ENCODE measurements around the gene KCNF1. TPM values are rescaled to one million over a fixed set of nuclear protein-coding genes. Genes with fewer than 3 reads are reported as not detected.

KCNF1 gene
- total RNA-seq, 1 experiment from 2014 or later, result 0.29 TPM

- Histone ChIP-seq H3K4me1 (no peaks in the 10 kb centered on the region), H3K9me3 (no peaks in the 10 kb centered on the region; the same call in 1 of the 2 replicates), H3K27me3 (replicated peaks; ENCODE audit: control insufficient read depth, insufficient read depth, low read length) (no peaks in the 10 kb centered on the region), H3K36me3 (ENCODE audit: control insufficient read depth, insufficient read depth, low read length) (no peaks in the 10 kb centered on the region), H3K4me3 (ENCODE audit: low read depth, low read length) (no peak overlapping the region)
- DNase-seq, result no peak
- TF ChIP-seq, protein P1, sequence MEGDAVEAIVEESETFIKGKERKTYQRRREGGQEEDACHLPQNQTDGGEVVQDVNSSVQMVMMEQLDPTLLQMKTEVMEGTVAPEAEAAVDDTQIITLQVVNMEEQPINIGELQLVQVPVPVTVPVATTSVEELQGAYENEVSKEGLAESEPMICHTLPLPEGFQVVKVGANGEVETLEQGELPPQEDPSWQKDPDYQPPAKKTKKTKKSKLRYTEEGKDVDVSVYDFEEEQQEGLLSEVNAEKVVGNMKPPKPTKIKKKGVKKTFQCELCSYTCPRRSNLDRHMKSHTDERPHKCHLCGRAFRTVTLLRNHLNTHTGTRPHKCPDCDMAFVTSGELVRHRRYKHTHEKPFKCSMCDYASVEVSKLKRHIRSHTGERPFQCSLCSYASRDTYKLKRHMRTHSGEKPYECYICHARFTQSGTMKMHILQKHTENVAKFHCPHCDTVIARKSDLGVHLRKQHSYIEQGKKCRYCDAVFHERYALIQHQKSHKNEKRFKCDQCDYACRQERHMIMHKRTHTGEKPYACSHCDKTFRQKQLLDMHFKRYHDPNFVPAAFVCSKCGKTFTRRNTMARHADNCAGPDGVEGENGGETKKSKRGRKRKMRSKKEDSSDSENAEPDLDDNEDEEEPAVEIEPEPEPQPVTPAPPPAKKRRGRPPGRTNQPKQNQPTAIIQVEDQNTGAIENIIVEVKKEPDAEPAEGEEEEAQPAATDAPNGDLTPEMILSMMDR (IDR thresholded peaks at IDR 0.05; ENCODE audit: insufficient read depth in 1 of 2, low read depth in 1 of 2, low read length in 1 of 2, severe bottlenecking in 1 of 2, unreplicated experiment in 1 of 2), result no peak
- Mint-ChIP-seq H3K27ac (ENCODE audit: unreplicated experiment) (no peak overlapping the region), H3K27me3 (ENCODE audit: insufficient read depth, unreplicated experiment) (no peaks in the 10 kb centered on the region), H3K9me3 (ENCODE audit: unreplicated experiment) (peaks cover 10% of the 10 kb centered on the region), H3K4me3 (ENCODE audit: unreplicated experiment) (no peak overlapping the region), H3K36me3 (ENCODE audit: insufficient read depth, unreplicated experiment) (no peaks in the 10 kb centered on the region), H3K4me1 (ENCODE audit: low read depth, unreplicated experiment) (no peaks in the 10 kb centered on the region)
- BruUV-seq (replicated peaks), result no TSS peak
- POLR2A ChIA-PET, result no interaction called here
- intact Hi-C loops (cut with micrococcal nuclease; ENCODE audit: unreplicated experiment), result no loop called here
- CTCF ChIA-PET, result no interaction called here
Measured at GRCh38 chr2:10871978-10872377, 39.8 kb upstream of the KCNF1 start.

DNA sequence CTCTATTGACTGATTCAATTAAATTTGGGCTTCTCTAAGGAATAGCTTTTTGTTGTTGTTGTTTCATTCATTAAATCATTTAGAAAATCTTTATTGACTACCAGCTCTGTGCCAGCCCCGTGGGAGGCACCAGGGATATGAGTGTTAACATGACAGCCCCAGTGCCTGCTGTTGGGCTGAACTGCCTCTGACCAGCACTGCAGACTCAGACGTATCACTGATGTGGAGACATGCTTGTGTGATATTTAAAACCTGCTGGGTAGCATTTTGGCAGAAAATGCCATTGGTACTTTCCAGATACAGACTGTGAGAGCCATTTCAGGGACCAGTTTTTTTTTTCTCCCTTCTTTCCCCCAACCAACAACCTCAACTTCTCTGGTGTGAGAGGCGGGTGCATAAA is 38.6 kb upstream of the KCNF1 start:
- H3K4me3 Mint-ChIP-seq (ENCODE audit: unreplicated experiment), result no peak overlapping the region

DNA sequence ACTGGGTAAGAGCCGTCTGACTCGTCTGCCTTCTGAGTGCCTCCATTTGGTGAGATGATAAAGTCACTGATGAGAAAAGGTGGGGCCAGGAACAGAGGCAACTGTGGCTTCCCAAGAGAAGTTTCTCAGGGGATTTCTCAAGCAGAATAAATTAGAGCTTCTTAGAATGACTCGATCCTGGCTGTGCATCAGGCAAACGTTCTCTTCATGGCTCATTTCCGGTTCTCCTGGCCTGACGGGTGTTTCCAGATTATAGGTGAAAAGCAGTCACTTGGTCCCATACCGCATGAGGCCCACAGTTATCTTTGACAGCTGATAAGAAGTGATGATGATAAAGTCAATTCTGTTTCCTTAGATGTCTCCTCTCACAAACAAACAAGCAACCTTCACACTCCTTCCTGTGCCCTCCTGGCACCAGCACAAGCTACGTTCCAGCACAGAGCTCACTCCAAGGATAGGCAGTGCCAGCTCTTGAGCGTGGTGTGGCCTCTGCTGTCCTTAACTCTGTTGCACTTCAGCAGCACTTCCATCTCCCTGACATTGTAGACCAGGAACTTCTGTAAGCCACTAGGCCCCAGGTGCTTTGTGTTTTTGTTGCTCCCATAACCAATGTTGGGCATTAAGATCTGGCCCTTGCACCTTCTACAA is 37.8 kb upstream of the KCNF1 start:
- BruUV-seq (replicated peaks), result no TSS peak
- TF ChIP-seq, protein P1 (IDR thresholded peaks at IDR 0.05; ENCODE audit: insufficient read depth in 1 of 2, low read depth in 1 of 2, low read length in 1 of 2, severe bottlenecking in 1 of 2, unreplicated experiment in 1 of 2), result no peak

More for the DNA sequence above, 38.6 kb upstream of the KCNF1 start:
- no TSS peak for BruUV-seq (replicated peaks)
- Histone ChIP-seq H3K27me3 (replicated peaks; ENCODE audit: control insufficient read depth, insufficient read depth, low read length) (no peaks in the 10 kb centered on the region), H3K9me3 (no peaks in the 10 kb centered on the region; the same call in 1 of the 2 replicates), H3K4me1 (0 out of 2 replicates have a peak, but pooled peaks cover 3% of the 10 kb centered on the region), H3K36me3 (ENCODE audit: control insufficient read depth, insufficient read depth, low read length) (no peaks in the 10 kb centered on the region), H3K4me3 (ENCODE audit: low read depth, low read length) (no peak overlapping the region)
- TF ChIP-seq, protein P1 (IDR thresholded peaks at IDR 0.05; ENCODE audit: insufficient read depth in 1 of 2, low read depth in 1 of 2, low read length in 1 of 2, severe bottlenecking in 1 of 2, unreplicated experiment in 1 of 2), result no peak
- no peaks in the 10 kb centered on the region for H3K4me1 Mint-ChIP-seq (ENCODE audit: low read depth, unreplicated experiment)
- CTCF ChIA-PET, result no interaction called here
- intact Hi-C loops (cut with micrococcal nuclease; ENCODE audit: unreplicated experiment), result no loop called here
- peaks cover 10% of the 10 kb centered on the region for H3K9me3 Mint-ChIP-seq (ENCODE audit: unreplicated experiment)
- POLR2A ChIA-PET, result no interaction called here
- H3K36me3 Mint-ChIP-seq (ENCODE audit: insufficient read depth, unreplicated experiment), result no peaks in the 10 kb centered on the region
- no peak overlapping the region for H3K27ac Mint-ChIP-seq (ENCODE audit: unreplicated experiment)
- no peaks in the 10 kb centered on the region for H3K27me3 Mint-ChIP-seq (ENCODE audit: insufficient read depth, unreplicated experiment)
- no peak for DNase-seq

More for the DNA sequence above, 37.8 kb upstream of the KCNF1 start:
- no peaks in the 10 kb centered on the region for H3K36me3 Mint-ChIP-seq (ENCODE audit: insufficient read depth, unreplicated experiment)
- no peaks in the 10 kb centered on the region; the same call in 1 of the 2 replicates for H3K9me3 ChIP-seq
- no peak overlapping the region for H3K4me3 Mint-ChIP-seq (ENCODE audit: unreplicated experiment)
- H3K4me3 ChIP-seq (ENCODE audit: low read depth, low read length), result no peak overlapping the region
- no peaks in the 10 kb centered on the region for H3K27me3 ChIP-seq (replicated peaks; ENCODE audit: control insufficient read depth, insufficient read depth, low read length)
- H3K4me1 ChIP-seq, result 0 out of 2 replicates have a peak, but pooled peaks cover 3% of the 10 kb centered on the region
- no peaks in the 10 kb centered on the region for H3K36me3 ChIP-seq (ENCODE audit: control insufficient read depth, insufficient read depth, low read length)
- H3K27ac Mint-ChIP-seq (ENCODE audit: unreplicated experiment), result no peak overlapping the region
- H3K4me1 Mint-ChIP-seq (ENCODE audit: low read depth, unreplicated experiment), result no peaks in the 10 kb centered on the region
- CTCF ChIA-PET, result no interaction called here
- H3K27me3 Mint-ChIP-seq (ENCODE audit: insufficient read depth, unreplicated experiment), result no peaks in the 10 kb centered on the region
- DNase-seq, result no peak
- peaks cover 10% of the 10 kb centered on the region for H3K9me3 Mint-ChIP-seq (ENCODE audit: unreplicated experiment)
- intact Hi-C loops (cut with micrococcal nuclease; ENCODE audit: unreplicated experiment), result no loop called here
- POLR2A ChIA-PET, result no interaction called here
